ENCODE measurements around the gene HDDC3.

Gene HDDC3

DNA sequence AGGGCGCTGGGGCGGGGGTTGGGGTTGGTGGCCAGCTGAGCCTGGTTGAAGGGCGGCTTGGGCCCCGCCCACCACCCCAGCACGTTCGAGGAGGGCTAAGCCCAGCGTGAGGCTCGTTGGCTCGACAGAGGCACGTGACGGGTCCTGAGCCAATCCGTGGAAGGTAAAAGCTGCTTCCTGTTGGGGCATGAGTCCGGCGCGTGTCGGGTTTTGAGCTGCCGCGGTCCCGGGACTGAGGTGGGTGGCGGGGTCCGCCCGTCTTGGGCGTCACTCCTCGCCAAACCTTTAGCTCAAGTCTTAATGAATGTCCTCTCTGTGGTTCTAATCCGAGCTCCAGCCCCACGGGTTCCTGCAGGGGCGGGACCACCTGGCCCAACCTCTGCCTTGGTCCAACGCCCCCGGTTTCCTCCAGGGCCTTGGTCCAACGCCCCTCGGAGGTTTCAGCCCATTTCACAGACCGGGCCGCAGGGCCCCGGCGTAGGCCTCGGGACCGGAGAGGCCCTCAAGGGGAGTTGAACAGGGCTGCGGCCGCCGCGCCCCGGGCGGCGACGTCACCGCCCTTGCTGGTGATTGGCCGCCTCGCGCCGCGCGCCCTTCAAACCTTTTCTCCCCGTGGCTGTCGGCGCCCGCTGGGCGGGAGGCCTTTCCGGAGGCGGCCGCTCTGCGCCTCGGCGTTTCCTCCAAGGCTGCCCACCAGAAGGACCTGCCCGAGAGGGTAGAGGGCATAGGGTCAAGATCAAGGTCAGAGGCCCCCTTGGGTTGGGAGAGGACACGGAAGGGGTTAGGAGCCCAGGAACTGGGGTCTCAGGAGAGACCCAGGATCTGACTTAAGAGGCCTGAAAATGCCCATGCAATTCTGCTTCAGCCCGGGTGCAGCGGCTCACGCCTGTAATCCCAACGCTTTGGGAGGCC lies 22.6 kb upstream of the HDDC3 start, which contains the start of gene RCCD1:
Gene RCCD1, plus strand, starts transcription at position 173 of the 912 bp plus-strand sequence. CDS start 1,851 bp downstream, outside the sequence.
- Histone ChIP-seq H3K36me3 (ENCODE audit: control insufficient read depth in 2 of 2, insufficient read depth in 2 of 2, low read length in 2 of 2) (peaks cover 24 to 35% of the 10 kb centered on the region in 2 donors), H3K4me3 (ENCODE audit: low read length in 2 of 2) (peak within 1 kb of the TSS; percentile 88 to 92), H3K27ac (ENCODE audit: low read depth in 2 of 2, low read length in 2 of 2) (peak within 1 kb of the TSS; percentile 96 to 99), H3K4me1 (ENCODE audit: control insufficient read depth in 2 of 2, insufficient read depth in 2 of 2, low read length in 2 of 2) (peaks cover 19 to 22% of the 10 kb centered on the region in 2 donors), H3K9me3 (ENCODE audit: control insufficient read depth in 2 of 2, low read length in 2 of 2) (no peaks in the 10 kb centered on the region), H3K27me3 (ENCODE audit: control insufficient read depth in 2 of 2, insufficient read depth in 2 of 2, low read length in 2 of 2) (no peaks in the 10 kb centered on the region), H3K9ac (ENCODE audit: low read depth in 1 of 2, low read length in 2 of 2) (peak within 1 kb of the TSS; percentile 95 to 99)

DNA sequence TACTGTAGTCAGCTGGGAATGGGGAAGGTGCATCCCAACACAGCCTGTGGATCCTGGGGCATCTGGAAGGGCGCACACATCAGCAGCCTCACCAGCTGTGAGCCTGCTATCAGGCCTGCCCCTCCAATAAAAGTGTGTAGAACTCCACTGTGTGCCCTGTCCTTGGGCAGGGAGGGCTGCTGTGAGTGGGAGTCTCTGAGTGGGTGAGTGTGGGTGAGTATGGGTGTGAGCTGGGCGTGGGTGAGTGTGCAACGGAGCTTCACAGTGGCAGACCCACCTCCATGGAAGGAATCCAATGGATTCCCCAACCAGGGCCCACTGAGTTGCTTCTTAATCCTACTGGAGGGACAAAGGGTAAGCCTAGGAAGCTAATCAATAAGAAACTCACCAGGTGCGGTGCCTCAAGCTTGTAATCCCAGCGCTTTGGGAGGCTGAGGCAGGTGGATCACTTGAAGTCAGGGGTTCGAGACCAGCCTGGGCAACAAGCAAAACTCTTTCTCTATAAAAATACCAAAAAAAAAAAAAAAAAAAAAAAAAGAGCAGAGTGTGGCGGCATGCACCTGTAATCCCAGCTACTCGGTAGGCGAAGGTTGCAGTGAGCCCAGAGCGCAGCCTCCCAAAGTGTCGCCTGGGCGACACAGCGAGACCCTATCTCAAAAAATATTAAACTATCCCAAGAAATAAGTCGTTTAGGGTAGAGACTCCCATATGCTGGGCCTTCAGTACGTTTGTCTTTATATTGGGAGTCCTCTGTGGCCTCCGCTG lies 21.8 kb upstream of the HDDC3 start:
- Histone ChIP-seq H3K4me1 (ENCODE audit: control insufficient read depth in 2 of 2, insufficient read depth in 2 of 2, low read length in 2 of 2) (peaks cover 25 to 27% of the 10 kb centered on the region in 2 donors), H3K9ac (ENCODE audit: low read depth in 1 of 2, low read length in 2 of 2) (peak overlapping the region in 1 of 2 donors; percentile 99), H3K27ac (ENCODE audit: low read depth in 2 of 2, low read length in 2 of 2) (peak overlapping the region; percentile 96 to 99), H3K27me3 (ENCODE audit: control insufficient read depth in 2 of 2, insufficient read depth in 2 of 2, low read length in 2 of 2) (no peaks in the 10 kb centered on the region), H3K4me3 (ENCODE audit: low read length in 2 of 2) (peak overlapping the region; percentile 88 to 92), H3K9me3 (ENCODE audit: control insufficient read depth in 2 of 2, low read length in 2 of 2) (no peaks in the 10 kb centered on the region), H3K36me3 (ENCODE audit: control insufficient read depth in 2 of 2, insufficient read depth in 2 of 2, low read length in 2 of 2) (peaks cover 27 to 41% of the 10 kb centered on the region in 2 donors)

DNA sequence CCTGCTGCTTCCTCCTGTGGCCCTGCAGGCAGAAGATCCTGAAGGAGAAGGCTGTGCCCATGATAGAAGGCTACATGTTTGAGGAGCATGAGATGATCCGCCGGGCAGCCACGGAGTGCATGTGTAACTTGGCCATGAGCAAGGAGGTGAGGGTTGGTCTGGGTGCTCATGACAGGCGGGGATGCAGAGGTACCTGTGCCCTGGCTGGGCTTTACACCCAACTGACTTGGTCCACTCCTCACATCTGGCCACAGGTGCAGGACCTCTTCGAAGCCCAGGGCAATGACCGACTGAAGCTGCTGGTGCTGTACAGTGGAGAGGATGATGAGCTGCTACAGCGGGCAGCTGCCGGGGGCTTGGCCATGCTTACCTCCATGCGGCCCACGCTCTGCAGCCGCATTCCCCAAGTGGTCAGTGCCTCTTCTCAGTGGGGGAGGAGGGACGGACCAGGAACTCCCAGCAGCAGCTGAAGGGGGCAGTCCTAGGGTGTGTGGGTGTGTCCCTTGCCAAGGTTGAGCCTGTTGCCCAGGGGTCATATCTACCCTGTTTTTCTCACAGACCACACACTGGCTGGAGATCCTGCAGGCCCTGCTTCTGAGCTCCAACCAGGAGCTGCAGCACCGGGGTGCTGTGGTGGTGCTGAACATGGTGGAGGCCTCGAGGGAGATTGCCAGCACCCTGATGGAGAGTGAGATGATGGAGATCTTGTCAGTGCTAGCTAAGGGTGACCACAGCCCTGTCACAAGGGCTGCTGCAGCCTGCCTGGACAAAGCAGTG lies 20.7 kb upstream of the HDDC3 start:
- H3K27me3 ChIP-seq (ENCODE audit: control insufficient read depth in 2 of 2, insufficient read depth in 2 of 2, low read length in 2 of 2): no peaks in the 10 kb centered on the region
- H3K4me3 ChIP-seq (ENCODE audit: low read length in 2 of 2): no peak overlapping the region
- H3K27ac ChIP-seq (ENCODE audit: low read depth in 2 of 2, low read length in 2 of 2): no peak overlapping the region
- peaks cover 29 to 45% of the 10 kb centered on the region in 2 donors for H3K36me3 ChIP-seq (ENCODE audit: control insufficient read depth in 2 of 2, insufficient read depth in 2 of 2, low read length in 2 of 2)
- no peaks in the 10 kb centered on the region for H3K9me3 ChIP-seq (ENCODE audit: control insufficient read depth in 2 of 2, low read length in 2 of 2)
- H3K9ac ChIP-seq (ENCODE audit: low read depth in 1 of 2, low read length in 2 of 2): no peak overlapping the region
- H3K4me1 ChIP-seq (ENCODE audit: control insufficient read depth in 2 of 2, insufficient read depth in 2 of 2, low read length in 2 of 2): peaks cover 25 to 29% of the 10 kb centered on the region in 2 donors

DNA sequence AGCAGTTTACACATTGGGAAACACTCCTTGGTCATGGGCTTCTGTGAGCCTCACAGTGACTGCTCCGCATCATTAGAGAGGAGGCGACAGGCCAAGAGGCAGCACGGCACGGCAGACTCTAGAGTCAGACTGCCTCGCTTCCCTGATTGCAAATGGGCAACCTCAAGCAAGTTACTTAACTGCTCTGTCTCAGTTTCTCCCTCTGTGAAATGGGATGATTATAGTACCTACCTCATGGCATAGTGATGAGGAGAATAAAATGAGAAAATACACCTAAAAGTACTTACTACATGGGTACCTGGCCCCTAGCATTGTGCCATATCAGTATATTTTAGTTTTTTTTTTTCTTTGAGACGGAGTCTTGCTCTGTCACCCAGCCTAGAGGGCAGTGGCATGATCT lies 18.3 kb upstream of the HDDC3 start:
- H3K9me3 ChIP-seq (ENCODE audit: control insufficient read depth in 2 of 2, low read length in 2 of 2): no peaks in the 10 kb centered on the region
- H3K36me3 ChIP-seq (ENCODE audit: control insufficient read depth in 2 of 2, insufficient read depth in 2 of 2, low read length in 2 of 2): peaks cover 44 to 63% of the 10 kb centered on the region in 2 donors
- H3K4me3 ChIP-seq (ENCODE audit: low read length in 2 of 2): no peak overlapping the region

DNA sequence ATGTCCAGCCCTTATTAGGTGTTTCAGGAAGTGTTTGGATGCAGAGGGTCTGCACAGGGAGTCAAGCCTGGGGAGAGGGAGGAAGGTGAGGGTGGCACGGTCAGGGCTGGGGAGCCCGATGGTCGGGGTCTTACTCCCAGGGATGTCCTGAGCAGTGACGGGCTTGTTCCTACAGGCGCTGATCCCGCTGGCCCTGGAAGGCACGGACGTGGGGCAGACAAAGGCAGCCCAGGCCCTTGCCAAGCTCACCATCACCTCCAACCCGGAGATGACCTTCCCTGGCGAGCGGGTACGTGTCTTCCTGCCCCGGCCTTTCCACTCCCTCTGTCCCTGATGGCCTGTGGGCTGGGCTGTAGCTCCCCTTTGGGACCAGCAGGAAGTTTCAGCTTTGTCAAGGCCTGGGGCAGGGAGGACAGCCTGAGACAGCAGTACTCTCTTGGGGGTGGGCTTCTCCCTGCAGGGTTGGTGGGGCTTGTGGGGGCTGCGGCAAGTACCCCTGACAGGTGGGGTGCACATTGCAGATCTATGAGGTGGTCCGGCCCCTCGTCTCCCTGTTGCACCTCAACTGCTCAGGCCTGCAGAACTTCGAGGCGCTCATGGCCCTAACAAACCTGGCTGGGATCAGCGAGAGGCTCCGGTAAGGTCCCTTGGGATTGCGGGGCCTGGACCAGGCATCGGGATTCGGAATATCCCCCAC lies 17.8 kb upstream of the HDDC3 start:
- Histone ChIP-seq H3K9me3 (ENCODE audit: control insufficient read depth in 2 of 2, low read length in 2 of 2) (no peaks in the 10 kb centered on the region), H3K36me3 (ENCODE audit: control insufficient read depth in 2 of 2, insufficient read depth in 2 of 2, low read length in 2 of 2) (peaks cover 45 to 64% of the 10 kb centered on the region in 2 donors), H3K9ac (ENCODE audit: low read depth in 1 of 2, low read length in 2 of 2) (peak overlapping the region; percentile 24 to 68), H3K27ac (ENCODE audit: low read depth in 2 of 2, low read length in 2 of 2) (peak overlapping the region; percentile 63 to 88), H3K4me3 (ENCODE audit: low read length in 2 of 2) (peak overlapping the region in 1 of 2 donors; percentile 33), H3K4me1 (ENCODE audit: control insufficient read depth in 2 of 2, insufficient read depth in 2 of 2, low read length in 2 of 2) (peaks cover 6 to 12% of the 10 kb centered on the region in 2 donors), H3K27me3 (ENCODE audit: control insufficient read depth in 2 of 2, insufficient read depth in 2 of 2, low read length in 2 of 2) (no peaks in the 10 kb centered on the region)

More for the DNA sequence above, 18.3 kb upstream of the HDDC3 start:
- Histone ChIP-seq H3K9ac (ENCODE audit: low read depth in 1 of 2, low read length in 2 of 2) (no peak overlapping the region), H3K27me3 (ENCODE audit: control insufficient read depth in 2 of 2, insufficient read depth in 2 of 2, low read length in 2 of 2) (no peaks in the 10 kb centered on the region), H3K27ac (ENCODE audit: low read depth in 2 of 2, low read length in 2 of 2) (no peak overlapping the region), H3K4me1 (ENCODE audit: control insufficient read depth in 2 of 2, insufficient read depth in 2 of 2, low read length in 2 of 2) (peaks cover 11 to 17% of the 10 kb centered on the region in 2 donors)

DNA sequence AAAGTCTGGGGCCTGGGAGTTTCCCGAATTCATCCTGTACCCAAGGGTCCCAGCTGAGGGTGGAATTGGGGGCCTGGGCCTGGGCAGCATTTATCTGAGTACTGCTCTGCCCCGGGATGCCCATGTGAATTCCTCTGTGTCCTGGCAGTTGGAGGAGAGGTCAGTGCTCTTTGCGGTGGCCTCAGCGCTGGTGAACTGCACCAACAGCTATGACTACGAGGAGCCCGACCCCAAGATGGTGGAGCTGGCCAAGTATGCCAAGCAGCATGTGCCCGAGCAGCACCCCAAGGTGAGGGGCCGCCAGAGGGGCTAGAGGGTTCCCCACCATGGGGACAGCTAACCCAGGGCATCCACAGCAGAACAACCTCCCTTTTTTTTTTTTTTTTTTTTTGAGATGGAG lies 16.2 kb upstream of the HDDC3 start:
- Histone ChIP-seq H3K36me3 (ENCODE audit: control insufficient read depth in 2 of 2, insufficient read depth in 2 of 2, low read length in 2 of 2) (peaks cover 51 to 73% of the 10 kb centered on the region in 2 donors), H3K9me3 (ENCODE audit: control insufficient read depth in 2 of 2, low read length in 2 of 2) (no peaks in the 10 kb centered on the region), H3K27me3 (ENCODE audit: control insufficient read depth in 2 of 2, insufficient read depth in 2 of 2, low read length in 2 of 2) (no peaks in the 10 kb centered on the region), H3K4me3 (ENCODE audit: low read length in 2 of 2) (no peak overlapping the region), H3K9ac (ENCODE audit: low read depth in 1 of 2, low read length in 2 of 2) (no peak overlapping the region), H3K27ac (ENCODE audit: low read depth in 2 of 2, low read length in 2 of 2) (no peak overlapping the region), H3K4me1 (ENCODE audit: control insufficient read depth in 2 of 2, insufficient read depth in 2 of 2, low read length in 2 of 2) (peaks cover 3 to 12% of the 10 kb centered on the region in 2 donors)

DNA sequence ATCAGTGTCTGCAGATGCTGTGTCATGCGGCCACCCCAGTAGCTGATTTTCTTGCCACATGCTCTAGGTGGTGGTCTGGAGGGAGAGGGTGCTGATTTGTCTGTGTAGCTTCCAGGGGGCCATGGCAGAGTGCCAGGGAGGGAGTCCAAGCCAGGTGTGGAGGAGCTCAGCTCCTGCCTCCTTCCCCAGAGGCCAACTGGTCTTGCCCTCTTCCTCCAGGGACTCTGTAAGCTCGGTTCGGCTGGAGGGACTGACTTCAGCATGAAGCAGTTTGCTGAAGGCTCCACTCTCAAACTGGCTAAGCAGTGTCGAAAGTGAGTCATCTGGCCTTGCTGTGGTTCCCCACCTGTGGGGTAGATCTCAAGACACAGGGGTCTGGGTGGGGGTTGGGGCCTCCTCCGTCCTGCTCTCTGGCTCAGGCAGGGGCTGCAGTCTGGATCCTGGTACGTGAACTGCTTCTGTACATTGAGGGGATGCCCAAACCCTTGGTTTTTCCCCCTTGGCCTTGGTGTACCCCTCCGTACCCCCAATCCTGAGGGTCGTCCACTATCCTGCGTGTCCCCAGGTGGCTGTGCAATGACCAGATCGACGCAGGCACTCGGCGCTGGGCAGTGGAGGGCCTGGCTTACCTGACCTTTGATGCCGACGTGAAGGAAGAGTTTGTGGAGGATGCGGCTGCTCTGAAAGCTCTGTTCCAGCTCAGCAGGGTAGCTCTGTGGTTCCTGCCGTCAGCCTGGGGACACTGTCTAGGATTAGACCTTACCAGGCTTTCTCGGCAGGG lies 15.4 kb upstream of the HDDC3 start:
- Histone ChIP-seq H3K9ac (ENCODE audit: low read depth in 1 of 2, low read length in 2 of 2) (no peak overlapping the region), H3K27me3 (ENCODE audit: control insufficient read depth in 2 of 2, insufficient read depth in 2 of 2, low read length in 2 of 2) (no peaks in the 10 kb centered on the region), H3K9me3 (ENCODE audit: control insufficient read depth in 2 of 2, low read length in 2 of 2) (no peaks in the 10 kb centered on the region), H3K27ac (ENCODE audit: low read depth in 2 of 2, low read length in 2 of 2) (no peak overlapping the region), H3K4me3 (ENCODE audit: low read length in 2 of 2) (no peak overlapping the region), H3K36me3 (ENCODE audit: control insufficient read depth in 2 of 2, insufficient read depth in 2 of 2, low read length in 2 of 2) (peaks cover 50 to 73% of the 10 kb centered on the region in 2 donors), H3K4me1 (ENCODE audit: control insufficient read depth in 2 of 2, insufficient read depth in 2 of 2, low read length in 2 of 2) (peaks cover 3 to 12% of the 10 kb centered on the region in 2 donors)

DNA sequence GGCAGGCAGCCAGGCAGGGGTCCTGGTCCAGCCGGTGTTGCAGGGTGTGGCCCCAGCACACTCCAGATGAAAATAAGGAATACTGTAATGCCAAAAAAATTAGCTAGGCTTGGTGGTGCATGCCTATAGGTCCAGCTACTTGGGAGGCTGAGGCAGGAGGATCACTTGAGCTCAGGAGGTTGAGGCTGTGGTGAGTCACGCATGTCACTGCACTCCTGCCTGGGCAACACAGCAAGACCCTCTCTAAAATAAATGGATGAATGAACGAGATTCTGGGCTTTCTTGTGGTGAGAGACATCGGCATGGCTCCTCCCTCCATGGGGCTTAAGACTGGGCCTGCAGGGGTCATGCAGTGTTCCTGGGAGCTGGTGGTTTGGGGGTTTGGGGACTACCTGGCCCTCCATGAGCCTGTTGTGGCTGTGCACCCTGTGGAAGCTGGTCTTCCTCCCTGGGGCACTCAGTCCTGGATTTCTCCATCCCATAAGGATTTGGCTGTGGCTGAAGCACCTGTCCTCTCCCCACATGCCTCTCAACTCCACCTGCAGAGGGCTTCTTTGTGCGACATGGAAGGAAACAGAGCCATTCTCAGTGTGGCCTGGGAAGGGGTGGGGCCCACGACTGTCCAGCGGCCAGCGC lies 14.7 kb upstream of the HDDC3 start:
- Histone ChIP-seq H3K36me3 (ENCODE audit: control insufficient read depth in 2 of 2, insufficient read depth in 2 of 2, low read length in 2 of 2) (peaks cover 56 to 76% of the 10 kb centered on the region in 2 donors), H3K27ac (ENCODE audit: low read depth in 2 of 2, low read length in 2 of 2) (no peak overlapping the region), H3K4me1 (ENCODE audit: control insufficient read depth in 2 of 2, insufficient read depth in 2 of 2, low read length in 2 of 2) (peaks cover 3 to 12% of the 10 kb centered on the region in 2 donors)

More for the DNA sequence above, 14.7 kb upstream of the HDDC3 start:
- Histone ChIP-seq H3K27me3 (ENCODE audit: control insufficient read depth in 2 of 2, insufficient read depth in 2 of 2, low read length in 2 of 2) (no peaks in the 10 kb centered on the region), H3K9ac (ENCODE audit: low read depth in 1 of 2, low read length in 2 of 2) (no peak overlapping the region), H3K9me3 (ENCODE audit: control insufficient read depth in 2 of 2, low read length in 2 of 2) (no peaks in the 10 kb centered on the region), H3K4me3 (ENCODE audit: low read length in 2 of 2) (no peak overlapping the region)
